B cell (primary cell): ENCODE data around the gene ANLN. TPM values are rescaled to one million over a fixed set of nuclear protein-coding genes. Genes with fewer than 3 reads are reported as not detected.

Source experiments
- ATAC-seq: fragments of 200-7000 bp; cut with Tn5 transposase; one replicate; pipeline ENCODE4 v1.10.0; 2021; ENCODE audit warnings: low read depth, mild to moderate bottlenecking, moderate number of reproducible peaks, moderate library complexity
- CTCF ChIA-PET: fragments of 350-600 bp; sonication (Branson Sonifier 250); formaldehyde crosslinking; loops from one replicate; lab custom pipeline; 2021; ENCODE audit warnings: antibody characterized with exemption, inconsistent platforms; lab: Charles Lee
- POLR2A ChIA-PET: fragments of 350-600 bp; sonication (Branson Sonifier 250); formaldehyde crosslinking; loops from one replicate; lab custom pipeline; 2021; ENCODE audit warnings: antibody characterized with exemption; lab: Charles Lee
- DNase-seq: peaks from one replicate; pipeline ENCODE4 v3.0.0; 2013
- H2AFZ ChIP-seq: 2 replicates; pipeline ENCODE4 v1.6.1; 2012; ENCODE audit warnings: mild to moderate bottlenecking, low read depth, low read length; ENCODE audit not compliant: insufficient read depth, poor library complexity, severe bottlenecking
- H3K27ac ChIP-seq, 2 donors: 1 replicate in 1 of 2; 2 replicates in 1 of 2; pipeline ENCODE4 v1.5.1; 2012 to 2013; ENCODE audit warnings: low read length in 2 of 2, mild to moderate bottlenecking in 2 of 2, moderate library complexity in 1 of 2
- H3K27me3 ChIP-seq, 4 experiments: fragments of 200-600 bp in 1 of 4; sonication (generic) in 1 of 4; replicated peaks in 1 of 4; 1 replicate in 2 of 4; 2 replicates in 2 of 4; pipeline versions ENCODE4 v1.6.1 to v1.7.0; 2013 to 2016; ENCODE audit warnings: low read length in 3 of 4, mild to moderate bottlenecking in 2 of 4, mixed read lengths in 1 of 4, moderate library complexity in 1 of 4; ENCODE audit not compliant: insufficient read depth in 4 of 4, control insufficient read depth in 3 of 4; ENCODE audit errors: control extremely low read depth in 1 of 4
- H3K36me3 ChIP-seq, 2 experiments: replicated peaks in 1 of 2; 1 replicate in 1 of 2; 2 replicates in 1 of 2; pipeline versions ENCODE4 v1.6.1 to v1.7.1; 2013; ENCODE audit warnings: low read length in 1 of 2; ENCODE audit not compliant: insufficient read depth in 2 of 2, control insufficient read depth in 1 of 2; ENCODE audit errors: control extremely low read depth in 1 of 2, extremely low read depth in 1 of 2
- H3K4me1 ChIP-seq, 2 donors: fragments of 200-600 bp in 1 of 2; sonication (generic) in 1 of 2; 1 replicate in 1 of 2; 2 replicates in 1 of 2; pipeline versions ENCODE4 v1.5.1 to v1.6.1; 2013 to 2017; ENCODE audit warnings: low read length in 2 of 2; ENCODE audit not compliant: control insufficient read depth in 2 of 2, insufficient read depth in 2 of 2
- H3K4me2 ChIP-seq: replicated peaks from 2 replicates; pipeline ENCODE3; 2012; ENCODE audit warnings: mild to moderate bottlenecking, low read depth, low read length; ENCODE audit not compliant: poor library complexity, severe bottlenecking
- H3K4me3 ChIP-seq, 5 experiments: fragments of 200-600 bp in 1 of 5; sonication (generic) in 1 of 5; 1 replicate in 3 of 5; 2 replicates in 2 of 5; pipeline versions ENCODE4 v1.5.1 to v1.7.0; 2011 to 2016; ENCODE audit warnings: low read length in 4 of 5, mild to moderate bottlenecking in 4 of 5, low read depth in 2 of 5, control low read depth in 1 of 5, moderate library complexity in 1 of 5; ENCODE audit not compliant: insufficient read depth in 1 of 5; ENCODE audit errors: control extremely low read depth in 1 of 5, extremely low read depth in 1 of 5
- H3K79me2 ChIP-seq: fragments of 200-600 bp; sonication (generic); one replicate; pipeline ENCODE4 v1.6.0; 2016; ENCODE audit warnings: low read length; ENCODE audit not compliant: control insufficient read depth, insufficient read depth
- H3K9ac ChIP-seq: fragments of 200-600 bp; sonication (generic); 2 replicates; pipeline ENCODE4 v1.6.1; 2017; ENCODE audit warnings: mild to moderate bottlenecking, low read length, moderate library complexity
- H3K9me3 ChIP-seq, 3 donors: one replicate each; pipeline versions ENCODE4 v1.6.1 to v1.7.1; 2013; ENCODE audit warnings: low read length in 2 of 3; ENCODE audit not compliant: control insufficient read depth in 2 of 3, insufficient read depth in 1 of 3; ENCODE audit errors: control extremely low read depth in 1 of 3
- H4K20me1 ChIP-seq: 2 replicates; pipeline ENCODE4 v1.6.0; 2012; ENCODE audit warnings: mild to moderate bottlenecking, low read length; ENCODE audit not compliant: insufficient read depth, control insufficient read depth, poor library complexity, severe bottlenecking
- H3K27ac Mint-ChIP-seq: one replicate; pipeline ENCODE4 v1.8.0; 2021; ENCODE audit warnings: mixed read lengths
- H3K27me3 Mint-ChIP-seq: one replicate; pipeline ENCODE4 v1.8.0; 2021; ENCODE audit warnings: mixed read lengths
- H3K4me1 Mint-ChIP-seq: one replicate; pipeline ENCODE4 v1.8.0; 2021; ENCODE audit warnings: mixed read lengths
- H3K4me3 Mint-ChIP-seq: one replicate; pipeline ENCODE4 v1.8.0; 2021; ENCODE audit warnings: mixed read lengths
- H3K9me3 Mint-ChIP-seq: one replicate; pipeline ENCODE4 v1.8.0; 2022; ENCODE audit warnings: mixed read lengths; ENCODE audit not compliant: insufficient read depth
- EZH2 ChIP-seq: IDR thresholded peaks from 2 replicates; pipeline ENCODE4 v1.6.1; 2012; ENCODE audit warnings: borderline replicate concordance, low read depth, mild to moderate bottlenecking, moderate library complexity, low read length; ENCODE audit not compliant: insufficient read depth, poor library complexity, severe bottlenecking
- WGBS: methylation state at CpG from one replicate; pipeline ENCODE4 v1.1.5; 2013; ENCODE audit warnings: missing lambda C conversion rate; ENCODE audit not compliant: insufficient coverage; 5-methylcytosine and 5-hydroxymethylcytosine counted together
- intact Hi-C: fragments of 100-400 bp; cut with micrococcal nuclease; formaldehyde crosslinking; loops from one replicate; pipeline ENCODE4 v1.10.0; 2022
- polyA plus RNA-seq: library from polyadenylated mRNA; depleted of rRNA; stranded (reverse); fragments of >200 nt; gene quantifications from 2 replicates; pipeline ENCODE4 v1.2.3, GENCODE V29; 2012
- total RNA-seq, 2 donors: library from RNA; stranded (reverse); fragments of 120-200 nt in 1 of 2; gene quantifications; 1 replicate in 1 of 2; 2 replicates in 1 of 2; pipeline versions ENCODE4 v1.2.3 to v1.2.4, GENCODE V29; 2013 to 2022
- TF ChIP-seq, protein P1 (sequence below): fragments of 200-600 bp; IDR thresholded peaks from one replicate; pipeline ENCODE4 v1.8.0; 2022; ENCODE audit warnings: antibody characterized with exemption, mild to moderate bottlenecking

ANLN gene
- total and polyA plus RNA-seq, 2 donors (not counting 1 experiment from before 2014, with no cell fraction given) = 0.19 to 0.32 TPM

DNA sequence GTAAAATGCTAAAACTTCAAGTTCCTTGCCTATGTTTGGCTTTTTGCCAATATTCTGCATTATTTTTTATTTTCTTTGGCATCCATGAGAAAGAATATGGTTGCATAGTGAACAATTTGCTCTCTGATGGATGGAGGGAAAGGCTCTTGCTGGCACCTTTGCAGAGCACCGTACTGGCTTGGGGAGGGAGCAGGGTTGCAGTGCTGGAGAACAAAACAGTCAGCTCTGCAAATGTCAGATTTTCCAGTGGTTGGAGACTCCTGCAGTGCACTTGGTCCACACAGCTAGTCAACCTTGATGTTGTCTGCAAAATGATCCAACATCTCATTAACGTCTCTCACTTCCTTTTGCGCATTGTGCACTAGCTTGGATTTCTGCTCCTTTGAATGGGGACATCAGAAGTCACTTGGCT lies 100.8 kb downstream of the ANLN start:
- no peak overlapping the region for H3K27ac Mint-ChIP-seq
- H3K9ac ChIP-seq = no peak overlapping the region
- ATAC-seq = no peak
- TF ChIP-seq EZH2 = no peak
- TF ChIP-seq, protein P1, sequence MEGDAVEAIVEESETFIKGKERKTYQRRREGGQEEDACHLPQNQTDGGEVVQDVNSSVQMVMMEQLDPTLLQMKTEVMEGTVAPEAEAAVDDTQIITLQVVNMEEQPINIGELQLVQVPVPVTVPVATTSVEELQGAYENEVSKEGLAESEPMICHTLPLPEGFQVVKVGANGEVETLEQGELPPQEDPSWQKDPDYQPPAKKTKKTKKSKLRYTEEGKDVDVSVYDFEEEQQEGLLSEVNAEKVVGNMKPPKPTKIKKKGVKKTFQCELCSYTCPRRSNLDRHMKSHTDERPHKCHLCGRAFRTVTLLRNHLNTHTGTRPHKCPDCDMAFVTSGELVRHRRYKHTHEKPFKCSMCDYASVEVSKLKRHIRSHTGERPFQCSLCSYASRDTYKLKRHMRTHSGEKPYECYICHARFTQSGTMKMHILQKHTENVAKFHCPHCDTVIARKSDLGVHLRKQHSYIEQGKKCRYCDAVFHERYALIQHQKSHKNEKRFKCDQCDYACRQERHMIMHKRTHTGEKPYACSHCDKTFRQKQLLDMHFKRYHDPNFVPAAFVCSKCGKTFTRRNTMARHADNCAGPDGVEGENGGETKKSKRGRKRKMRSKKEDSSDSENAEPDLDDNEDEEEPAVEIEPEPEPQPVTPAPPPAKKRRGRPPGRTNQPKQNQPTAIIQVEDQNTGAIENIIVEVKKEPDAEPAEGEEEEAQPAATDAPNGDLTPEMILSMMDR = no peak
- no peaks in the 10 kb centered on the region for H3K4me1 ChIP-seq
- no peak overlapping the region for H3K27ac ChIP-seq
- WGBS = 89% methylated on average over 3 of the region's 3 CpGs
- no peak overlapping the region for H3K4me3 Mint-ChIP-seq
- no peaks in the 10 kb centered on the region for H3K4me1 Mint-ChIP-seq
- no peak overlapping the region for H2AFZ ChIP-seq
- H3K27me3 ChIP-seq = no peaks in the 10 kb centered on the region
- DNase-seq = no peak
- intact Hi-C loops = no loop called here
- no peaks in the 10 kb centered on the region for H3K79me2 ChIP-seq
- no peaks in the 10 kb centered on the region for H4K20me1 ChIP-seq
- ChIA-PET POLR2A (no interaction called here), CTCF (interaction anchor here (1.0 to 8.8 kb wide), 5 partner anchors 8 to 709 kb away, joined by 3 to 118 read pairs (median 4); no protein-coding TSS in a partner anchor)
- H3K27me3 Mint-ChIP-seq = peaks cover 9% of the 10 kb centered on the region
- H3K36me3 ChIP-seq = no peaks in the 10 kb centered on the region
- no peaks in the 10 kb centered on the region for H3K9me3 ChIP-seq
- no peak overlapping the region for H3K4me2 ChIP-seq
- no peak overlapping the region for H3K4me3 ChIP-seq
- H3K9me3 Mint-ChIP-seq = no peaks in the 10 kb centered on the region

DNA sequence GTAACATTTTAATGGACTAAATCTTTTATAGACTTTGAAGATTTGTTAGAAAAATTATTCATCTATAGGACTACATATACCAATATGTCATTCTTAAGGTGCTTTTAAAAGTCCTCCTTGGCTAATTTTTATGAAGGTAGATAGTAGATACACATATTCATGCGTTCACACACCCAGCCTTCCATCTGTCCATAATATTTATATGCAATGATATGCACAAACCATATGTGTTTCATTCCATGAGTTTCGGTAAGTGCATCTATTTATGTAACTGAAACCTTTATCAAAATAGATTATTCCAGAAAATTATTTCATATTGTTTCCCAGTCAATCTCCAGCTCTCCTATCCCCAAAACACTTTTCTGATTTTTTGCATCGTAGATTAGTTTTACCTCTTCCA lies 101.7 kb downstream of the ANLN start:
- Mint-ChIP-seq H3K4me3 (no peak overlapping the region), H3K4me1 (no peaks in the 10 kb centered on the region), H3K9me3 (no peaks in the 10 kb centered on the region), H3K27me3 (peaks cover 14% of the 10 kb centered on the region), H3K27ac (no peak overlapping the region)
- Histone ChIP-seq H3K4me3 (no peak overlapping the region), H3K27ac (no peak overlapping the region), H3K27me3 (peaks cover 0 to under 1% (median 0%) of the 10 kb centered on the region in 4 experiments), H3K36me3 (no peaks in the 10 kb centered on the region), H3K4me2 (no peak overlapping the region), H3K4me1 (no peaks in the 10 kb centered on the region), H3K9me3 (no peaks in the 10 kb centered on the region), H2AFZ (no peak overlapping the region), H3K9ac (no peak overlapping the region), H4K20me1 (no peaks in the 10 kb centered on the region), H3K79me2 (no peaks in the 10 kb centered on the region)
- intact Hi-C loops = no loop called here
- ATAC-seq (no peak), DNase-seq (no peak)
- no CpG with 5 or more reads among the region's 3 CpGs for WGBS
- POLR2A ChIA-PET = no interaction called here
- CTCF ChIA-PET = interaction anchor here (2.0 to 8.8 kb wide), 2 partner anchors 691 to 708 kb away, joined by 10 to 110 read pairs; no protein-coding TSS in a partner anchor
- TF ChIP-seq EZH2 = no peak
- TF ChIP-seq, protein P1 = no peak
